Fibroblast of mammary gland (primary cell): ENCODE measurements around the gene FBXL17.

Experiments
- DNase-seq: peaks from one replicate; pipeline ENCODE4 v3.0.0-alpha.2; 2010; ENCODE audit warnings: low read depth
- H3K4me3 ChIP-seq: 2 replicates; pipeline ENCODE4 v1.5.1; 2011; ENCODE audit warnings: low read depth, mild to moderate bottlenecking, low read length, moderate library complexity; ENCODE audit not compliant: control insufficient read depth
- TF ChIP-seq, protein P1 (sequence below): conservative IDR thresholded peaks from 2 replicates; pipeline ENCODE4 v1.5.1; 2011; ENCODE audit warnings: low read depth, low read length, inconsistent platforms; ENCODE audit not compliant: control insufficient read depth, insufficient read depth

Gene FBXL17

DNA sequence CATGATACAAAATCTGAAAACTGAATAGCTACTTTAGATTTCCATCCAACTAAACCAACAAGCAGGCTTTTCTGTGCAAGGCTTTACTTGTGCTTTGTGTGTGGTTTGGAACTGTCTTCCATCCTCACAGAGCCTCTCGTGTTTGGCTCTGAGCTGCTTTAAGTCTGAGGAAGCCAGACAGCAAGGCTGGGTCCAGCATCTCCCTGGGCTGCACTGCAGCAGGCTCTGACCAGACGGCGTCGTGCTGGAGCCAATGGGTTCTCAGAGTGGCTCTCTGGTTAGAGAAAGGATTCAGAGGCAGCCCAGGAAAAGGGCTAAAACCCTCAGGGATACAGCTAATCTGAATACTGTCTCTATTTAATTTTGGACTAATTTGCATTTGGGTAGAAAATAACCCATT is 503.2 kb downstream of the FBXL17 start:
- TF ChIP-seq, protein P1, sequence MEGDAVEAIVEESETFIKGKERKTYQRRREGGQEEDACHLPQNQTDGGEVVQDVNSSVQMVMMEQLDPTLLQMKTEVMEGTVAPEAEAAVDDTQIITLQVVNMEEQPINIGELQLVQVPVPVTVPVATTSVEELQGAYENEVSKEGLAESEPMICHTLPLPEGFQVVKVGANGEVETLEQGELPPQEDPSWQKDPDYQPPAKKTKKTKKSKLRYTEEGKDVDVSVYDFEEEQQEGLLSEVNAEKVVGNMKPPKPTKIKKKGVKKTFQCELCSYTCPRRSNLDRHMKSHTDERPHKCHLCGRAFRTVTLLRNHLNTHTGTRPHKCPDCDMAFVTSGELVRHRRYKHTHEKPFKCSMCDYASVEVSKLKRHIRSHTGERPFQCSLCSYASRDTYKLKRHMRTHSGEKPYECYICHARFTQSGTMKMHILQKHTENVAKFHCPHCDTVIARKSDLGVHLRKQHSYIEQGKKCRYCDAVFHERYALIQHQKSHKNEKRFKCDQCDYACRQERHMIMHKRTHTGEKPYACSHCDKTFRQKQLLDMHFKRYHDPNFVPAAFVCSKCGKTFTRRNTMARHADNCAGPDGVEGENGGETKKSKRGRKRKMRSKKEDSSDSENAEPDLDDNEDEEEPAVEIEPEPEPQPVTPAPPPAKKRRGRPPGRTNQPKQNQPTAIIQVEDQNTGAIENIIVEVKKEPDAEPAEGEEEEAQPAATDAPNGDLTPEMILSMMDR = no peak
- DNase-seq = no peak
- H3K4me3 ChIP-seq = no peak overlapping the region

- TF ChIP-seq, protein P1 = no peak
- H3K4me3 ChIP-seq = no peak overlapping the region
- DNase-seq = no peak
Measured at GRCh38 chr5:107876906-107877305, 505.0 kb downstream of the FBXL17 start.

DNA sequence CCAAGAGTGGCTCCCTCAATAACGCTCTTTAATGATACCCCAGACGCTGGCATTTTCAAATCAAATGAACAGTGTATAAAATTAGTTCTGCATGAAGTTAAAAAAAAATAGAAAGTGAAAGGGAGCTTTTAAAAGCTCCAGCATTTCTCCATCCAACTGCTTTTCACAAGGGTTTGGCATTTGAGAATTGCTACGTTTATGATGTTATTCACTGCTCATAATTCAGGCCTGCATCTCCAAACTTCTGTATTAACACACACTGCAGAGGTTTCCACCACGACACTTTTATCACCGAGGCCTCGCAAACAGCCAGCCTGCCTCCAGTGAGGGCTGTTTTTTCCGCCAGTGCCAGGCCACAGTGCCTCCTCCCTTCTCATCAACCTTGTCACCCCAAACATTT is 505.6 kb downstream of the FBXL17 start:
- H3K4me3 ChIP-seq = no peak overlapping the region
- TF ChIP-seq, protein P1 = no peak
- DNase-seq = no peak

- H3K4me3 ChIP-seq = no peak overlapping the region
- DNase-seq = peak; percentile 38
- TF ChIP-seq, protein P1 = peak; percentile 5
Measured at GRCh38 chr5:107875833-107876232, 506.1 kb downstream of the FBXL17 start.

- no peak overlapping the region for H3K4me3 ChIP-seq
- TF ChIP-seq, protein P1 = no peak
- peak; percentile 45 for DNase-seq
Measured at GRCh38 chr5:107874795-107875194, 507.1 kb downstream of the FBXL17 start.

DNA sequence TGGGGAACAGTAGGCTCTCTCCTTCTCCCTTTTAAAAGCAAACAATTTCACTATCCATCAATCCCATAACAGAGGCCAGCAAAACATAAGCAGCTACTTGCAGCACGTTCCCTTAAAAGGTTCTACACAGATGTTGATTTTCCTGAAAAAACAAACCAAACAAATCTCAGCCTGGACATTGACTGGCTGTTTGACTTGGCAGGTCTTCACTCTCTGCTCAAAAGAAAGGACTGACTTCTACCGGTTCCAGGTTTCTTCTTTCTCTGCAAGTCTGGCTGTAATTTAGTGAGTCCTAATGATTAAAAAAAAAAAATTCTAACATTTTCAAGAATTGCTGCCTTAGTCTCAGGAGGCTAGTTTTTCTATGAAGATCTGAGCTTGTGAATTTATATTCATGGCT is 508.0 kb downstream of the FBXL17 start:
- TF ChIP-seq, protein P1 = no peak
- no peak for DNase-seq
- no peak overlapping the region for H3K4me3 ChIP-seq

DNA sequence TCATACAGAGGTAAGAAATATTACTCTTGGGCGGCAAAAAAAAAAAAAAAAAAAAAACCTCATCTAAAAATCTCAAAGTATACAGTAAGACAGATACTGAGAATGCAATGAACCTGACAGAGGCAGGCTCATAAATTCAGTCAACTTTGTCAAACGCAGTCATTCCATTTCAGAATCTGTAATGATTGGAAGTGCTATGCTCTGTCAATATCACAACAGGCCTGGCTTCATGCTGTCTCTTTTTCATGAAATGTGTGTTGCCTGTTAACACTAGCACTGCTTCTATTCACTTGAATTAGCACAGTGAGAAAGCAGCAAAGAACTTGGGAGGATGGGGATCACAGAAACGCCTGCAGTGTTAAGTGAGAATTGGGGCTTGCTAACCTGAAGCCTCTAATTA is 510.9 kb downstream of the FBXL17 start:
- DNase-seq = no peak
- H3K4me3 ChIP-seq = no peak overlapping the region
- TF ChIP-seq, protein P1 = no peak
